GM12874 (cell line): Measurements from ENCODE around the gene ALG9.

ENCODE experiments used
- CTCF ChIP-seq: IDR thresholded peaks from 2 replicates; pipeline ENCODE4 v1.5.1; 2011; ENCODE audit warnings: low read depth, mild to moderate bottlenecking, control low read depth, low read length, moderate library complexity; ENCODE audit not compliant: insufficient read depth

Gene ALG9

GRCh38 chr11:111843661-111844060 lies 27.7 kb downstream of the ALG9 start:
- no peak for TF ChIP-seq CTCF

GRCh38 chr11:111841370-111842053 lies 29.9 kb downstream of the ALG9 start:
- TF ChIP-seq CTCF: peak; percentile 74

DNA sequence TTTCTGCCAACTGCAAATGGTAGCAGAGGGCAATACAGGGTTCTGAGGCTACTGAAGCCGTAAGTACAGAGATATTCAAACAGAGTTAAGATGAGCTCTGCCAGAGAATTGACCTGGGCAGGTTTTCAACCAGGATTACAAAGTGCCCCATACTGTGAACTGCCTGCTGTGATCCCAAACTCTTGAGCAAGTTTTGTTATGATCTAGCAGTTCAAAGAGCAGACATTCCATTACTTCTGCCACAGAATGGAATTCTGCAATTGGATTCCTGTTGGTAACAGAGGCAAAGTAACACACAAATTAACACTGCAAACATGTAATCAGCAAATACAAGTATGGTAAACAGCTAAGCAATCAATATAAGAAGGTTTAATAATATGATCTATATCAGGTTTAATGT lies 31.2 kb downstream of the ALG9 start:
- TF ChIP-seq CTCF: no peak

- no peak for TF ChIP-seq CTCF
Observed at GRCh38 chr11:111838054-111838453, 33.3 kb downstream of the ALG9 start.

GRCh38 chr11:111837366-111837891 lies 34.0 kb downstream of the ALG9 start:
- TF ChIP-seq CTCF: no peak

- TF ChIP-seq CTCF: no peak
Observed at GRCh38 chr11:111836721-111837120, 34.7 kb downstream of the ALG9 start.

GRCh38 chr11:111836162-111836561 lies 35.2 kb downstream of the ALG9 start:
- no peak for TF ChIP-seq CTCF
